ENCODE data around the gene EIF6.

DNA sequence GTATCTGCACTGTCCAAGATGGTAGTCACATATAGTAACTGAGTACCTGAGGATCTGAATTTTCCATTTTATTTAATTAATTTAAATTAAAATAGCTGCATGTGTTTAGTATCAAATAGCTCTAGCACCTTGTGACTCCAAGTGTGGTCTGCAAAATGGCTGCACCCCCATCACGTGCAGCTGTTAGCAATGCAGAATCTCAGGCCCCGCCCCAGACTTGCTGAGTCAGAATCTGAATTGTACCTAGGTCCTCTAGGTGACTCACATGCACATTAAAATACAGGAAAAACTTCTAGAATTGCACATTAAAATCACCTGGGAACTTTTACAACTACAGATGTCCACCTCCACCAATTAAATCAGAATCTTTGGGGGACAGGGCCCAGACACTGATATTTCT, 26.8 kb upstream of the EIF6 start:
- TF ChIP-seq, protein P1, sequence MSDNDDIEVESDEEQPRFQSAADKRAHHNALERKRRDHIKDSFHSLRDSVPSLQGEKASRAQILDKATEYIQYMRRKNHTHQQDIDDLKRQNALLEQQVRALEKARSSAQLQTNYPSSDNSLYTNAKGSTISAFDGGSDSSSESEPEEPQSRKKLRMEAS (IDR thresholded peaks at IDR 0.05): no peak
- TF ChIP-seq, protein P2, sequence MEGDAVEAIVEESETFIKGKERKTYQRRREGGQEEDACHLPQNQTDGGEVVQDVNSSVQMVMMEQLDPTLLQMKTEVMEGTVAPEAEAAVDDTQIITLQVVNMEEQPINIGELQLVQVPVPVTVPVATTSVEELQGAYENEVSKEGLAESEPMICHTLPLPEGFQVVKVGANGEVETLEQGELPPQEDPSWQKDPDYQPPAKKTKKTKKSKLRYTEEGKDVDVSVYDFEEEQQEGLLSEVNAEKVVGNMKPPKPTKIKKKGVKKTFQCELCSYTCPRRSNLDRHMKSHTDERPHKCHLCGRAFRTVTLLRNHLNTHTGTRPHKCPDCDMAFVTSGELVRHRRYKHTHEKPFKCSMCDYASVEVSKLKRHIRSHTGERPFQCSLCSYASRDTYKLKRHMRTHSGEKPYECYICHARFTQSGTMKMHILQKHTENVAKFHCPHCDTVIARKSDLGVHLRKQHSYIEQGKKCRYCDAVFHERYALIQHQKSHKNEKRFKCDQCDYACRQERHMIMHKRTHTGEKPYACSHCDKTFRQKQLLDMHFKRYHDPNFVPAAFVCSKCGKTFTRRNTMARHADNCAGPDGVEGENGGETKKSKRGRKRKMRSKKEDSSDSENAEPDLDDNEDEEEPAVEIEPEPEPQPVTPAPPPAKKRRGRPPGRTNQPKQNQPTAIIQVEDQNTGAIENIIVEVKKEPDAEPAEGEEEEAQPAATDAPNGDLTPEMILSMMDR (IDR thresholded peaks at IDR 0.05; ENCODE audit: low read depth, low read length, missing input control): no peak
- no peak for TF ChIP-seq TAF1 (conservative IDR thresholded peaks at IDR 0.05)
- no peak for TF ChIP-seq YY1 (IDR thresholded peaks at IDR 0.05)
- TF ChIP-seq, protein P3, sequence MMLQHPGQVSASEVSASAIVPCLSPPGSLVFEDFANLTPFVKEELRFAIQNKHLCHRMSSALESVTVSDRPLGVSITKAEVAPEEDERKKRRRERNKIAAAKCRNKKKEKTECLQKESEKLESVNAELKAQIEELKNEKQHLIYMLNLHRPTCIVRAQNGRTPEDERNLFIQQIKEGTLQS (IDR thresholded peaks at IDR 0.05): no peak
- no peak for TF ChIP-seq SP1 (IDR thresholded peaks at IDR 0.05)

Measured in liver (tissue), 3 donors.